Brain microvascular endothelial cell (primary cell): ENCODE data around the gene GIPR.
A peak's percentile ranks its signal among the peaks of the same experiment; 100 is the strongest.

Experiments
- DNase-seq: peaks from one replicate; pipeline ENCODE4 v3.0.0-alpha.2; 2020
- H3K27ac ChIP-seq: fragments of 250-450 bp; sonication (Bioruptor Pico); 2 replicates; pipeline ENCODE4 v1.5.1; 2020; ENCODE audit warnings: mild to moderate bottlenecking, moderate library complexity
- H3K27me3 ChIP-seq: fragments of 250-450 bp; sonication (Bioruptor Pico); replicated peaks from 2 replicates; pipeline ENCODE4 v1.5.1; 2020; ENCODE audit warnings: mild to moderate bottlenecking
- H3K36me3 ChIP-seq: fragments of 250-450 bp; sonication (Bioruptor Pico); replicated peaks from 2 replicates; pipeline ENCODE4 v1.5.1; 2020; ENCODE audit warnings: mild to moderate bottlenecking
- H3K4me3 ChIP-seq: 2 replicates; pipeline ENCODE4 v1.5.1; 2011; ENCODE audit warnings: low read depth, mild to moderate bottlenecking, control low read depth, low read length, moderate library complexity
- CTCF ChIP-seq: IDR thresholded peaks from 2 replicates; pipeline ENCODE4 v1.5.1; 2011; ENCODE audit warnings: low read depth, mild to moderate bottlenecking, moderate library complexity, low read length, control low read depth, inconsistent platforms; ENCODE audit errors: missing control alignments
- in situ Hi-C: cut with HindIII; loops from 2 replicates; pipeline ENCODE4 v1.10.0; 2017; ENCODE audit warnings: low sequenced_read_pairs, low pct_ligation_motif_present

Gene GIPR

GRCh38 chr19:45729800-45730290 lies 61.8 kb downstream of the GIPR start:
- peak overlapping the region; percentile 85 for H3K4me3 ChIP-seq
- DNase-seq = no peak
- H3K27me3 ChIP-seq = no peaks in the 10 kb centered on the region
- TF ChIP-seq CTCF = no peak
- peak overlapping the region; percentile 41 for H3K27ac ChIP-seq
- no peaks in the 10 kb centered on the region for H3K36me3 ChIP-seq
- in situ Hi-C loops = no loop called here

GRCh38 chr19:45730368-45731288 lies 62.6 kb downstream of the GIPR start, which contains the start of gene FBXO46:
TSS of gene FBXO46 (minus strand) at chr19:45730896. CDS start at chr19:45713495, 17,401 bp downstream.
- peak; percentile 41 for TF ChIP-seq CTCF
- Histone ChIP-seq H3K27me3 (no peaks in the 10 kb centered on the region), H3K27ac (peak within 1 kb of the TSS; percentile 52), H3K36me3 (no peaks in the 10 kb centered on the region), H3K4me3 (peak within 1 kb of the TSS; percentile 85)
- in situ Hi-C loops = no loop called here
- DNase-seq = peak; percentile 98
